Measurements from ENCODE around the gene ABLIM1. TPM values are rescaled to one million over a fixed set of nuclear protein-coding genes. Genes with fewer than 3 reads are reported as not detected.

ABLIM1 gene
- total RNA-seq, 1 experiment from 2014 or later = 274 TPM

GRCh38 chr10:114539623-114540022, 118.5 kb downstream of the ABLIM1 start:
- in situ Hi-C loops (cut with HindIII; ENCODE audit: low pct_unique_long_range_greater_than_20kb, low sequenced_read_pairs) (no loop called here), intact Hi-C loops (cut with micrococcal nuclease; ENCODE audit: unreplicated experiment) (no loop called here)
- no peak for TF ChIP-seq TCF7L2 (IDR thresholded peaks at IDR 0.05; ENCODE audit: low read depth, low read length)
- TF ChIP-seq REST (IDR thresholded peaks at IDR 0.05; ENCODE audit: insufficient read depth in 1 of 2, low read depth in 2 of 2, low read length in 1 of 2) = no peak
- TF ChIP-seq POLR2AphosphoS5 (IDR thresholded peaks at IDR 0.05; ENCODE audit: low read depth, low read length) = no peak
- TF ChIP-seq CTCF (IDR thresholded peaks at IDR 0.05) = no peak
- Histone ChIP-seq H3K36me3 (ENCODE audit: control insufficient read depth, insufficient read depth, low read length) (peaks cover 14% of the 10 kb centered on the region), H3K4me3 (ENCODE audit: low read depth in 2 of 2, low read length in 2 of 2) (no peak overlapping the region), H3K27ac (ENCODE audit: low read length) (no peak overlapping the region), H3K9me3 (ENCODE audit: control insufficient read depth, insufficient read depth, low read depth, low read length) (no peaks in the 10 kb centered on the region), H3K27me3 (ENCODE audit: control insufficient read depth, insufficient read depth, low read length) (no peaks in the 10 kb centered on the region), H3K4me1 (ENCODE audit: control insufficient read depth, insufficient read depth, low read length) (no peaks in the 10 kb centered on the region)
- DNase-seq (ENCODE audit: low read depth, low spot score) (no peak), ATAC-seq (no peak)
- BruUV-seq (replicated peaks) = no TSS peak
- POLR2A ChIA-PET = no interaction called here
- CTCF ChIA-PET = no interaction called here

- H3K4me1 ChIP-seq (ENCODE audit: control insufficient read depth, insufficient read depth, low read length) = no peaks in the 10 kb centered on the region
- intact Hi-C loops (cut with micrococcal nuclease; ENCODE audit: unreplicated experiment) = no loop called here
- H3K4me3 ChIP-seq (ENCODE audit: low read depth in 2 of 2, low read length in 2 of 2) = no peak overlapping the region
- in situ Hi-C loops (cut with HindIII; ENCODE audit: low pct_unique_long_range_greater_than_20kb, low sequenced_read_pairs) = no loop called here
- H3K36me3 ChIP-seq (ENCODE audit: control insufficient read depth, insufficient read depth, low read length) = peaks cover 11% of the 10 kb centered on the region; the same call in 1 of the 2 replicates
- CTCF ChIA-PET = no interaction called here
- no TSS peak for BruUV-seq (replicated peaks)
- no peak for DNase-seq (ENCODE audit: low read depth, low spot score)
- POLR2A ChIA-PET = no interaction called here
- H3K27me3 ChIP-seq (ENCODE audit: control insufficient read depth, insufficient read depth, low read length) = no peaks in the 10 kb centered on the region
- ATAC-seq = no peak
- TF ChIP-seq POLR2AphosphoS5 (IDR thresholded peaks at IDR 0.05; ENCODE audit: low read depth, low read length) (no peak), REST (IDR thresholded peaks at IDR 0.05; ENCODE audit: insufficient read depth in 1 of 2, low read depth in 2 of 2, low read length in 1 of 2) (no peak), TCF7L2 (IDR thresholded peaks at IDR 0.05; ENCODE audit: low read depth, low read length) (no peak), SIN3A (IDR thresholded peaks at IDR 0.05; ENCODE audit: borderline replicate concordance, insufficient read depth, low read depth, low read length) (no peak), CTCF (IDR thresholded peaks at IDR 0.05) (no peak)
- H3K27ac ChIP-seq (ENCODE audit: low read length) = no peak overlapping the region
- H3K9me3 ChIP-seq (ENCODE audit: control insufficient read depth, insufficient read depth, low read depth, low read length) = no peaks in the 10 kb centered on the region
Observed at GRCh38 chr10:114538181-114538906, 119.7 kb downstream of the ABLIM1 start.

Data from Panc1 (cell line).